Skin epidermis (tissue), 12 donors: ENCODE measurements around the gene FNDC3A.

ENCODE experiments used
- H3K27ac ChIP-seq, 21 experiments: fragments of 200-600 bp; sonication (generic) in 11 of 21; one replicate each; pipeline ENCODE4 v1.5.0; 2020; ENCODE audit warnings: mild to moderate bottlenecking in 3 of 21, inconsistent platforms in 2 of 21, moderate library complexity in 2 of 21
- H3K4me3 ChIP-seq, 7 experiments: fragments of 200-600 bp; sonication (generic) in 2 of 7; one replicate each; pipeline ENCODE4 v1.5.0; 2020; ENCODE audit warnings: inconsistent platforms in 2 of 7, mild to moderate bottlenecking in 2 of 7, moderate library complexity in 1 of 7

The FNDC3A gene

GRCh38 chr13:48975856-48976575 lies at the start of gene FNDC3A:
TSS of gene FNDC3A (plus strand) at chr13:48975912. CDS start at chr13:49006191, 30,279 bp downstream.
- H3K4me3 ChIP-seq, result peak within 1 kb of the TSS; percentile 74 to 98 (median 87)
- H3K27ac ChIP-seq, result peak within 1 kb of the TSS; percentile 77 to 99 (median 97)

- Histone ChIP-seq H3K4me3 (no peak overlapping the region), H3K27ac (no peak overlapping the region)
Measured at GRCh38 chr13:48928757-48929430, 46.8 kb upstream of the FNDC3A start.

GRCh38 chr13:48930918-48931317 lies 44.8 kb upstream of the FNDC3A start:
- H3K4me3 ChIP-seq, result no peak overlapping the region
- no peak overlapping the region for H3K27ac ChIP-seq

GRCh38 chr13:48938308-48938943 lies 37.3 kb upstream of the FNDC3A start:
- no peak overlapping the region for H3K27ac ChIP-seq
- H3K4me3 ChIP-seq, result no peak overlapping the region

- Histone ChIP-seq H3K27ac (no peak overlapping the region), H3K4me3 (no peak overlapping the region)
Measured at GRCh38 chr13:48939728-48940127, 36.0 kb upstream of the FNDC3A start.

- H3K27ac ChIP-seq, result no peak overlapping the region
- no peak overlapping the region for H3K4me3 ChIP-seq
Measured at GRCh38 chr13:48942131-48942530, 33.6 kb upstream of the FNDC3A start.

- Histone ChIP-seq H3K27ac (no peak overlapping the region), H3K4me3 (no peak overlapping the region)
Measured at GRCh38 chr13:48944221-48944620, 31.5 kb upstream of the FNDC3A start.

GRCh38 chr13:48945626-48946025 lies 30.1 kb upstream of the FNDC3A start:
- no peak overlapping the region for H3K27ac ChIP-seq
- H3K4me3 ChIP-seq, result no peak overlapping the region

GRCh38 chr13:48946163-48946562 lies 29.5 kb upstream of the FNDC3A start:
- no peak overlapping the region for H3K27ac ChIP-seq

GRCh38 chr13:48949566-48950500 lies 25.9 kb upstream of the FNDC3A start:
- H3K4me3 ChIP-seq, result no peak overlapping the region
- H3K27ac ChIP-seq, result no peak overlapping the region

More at GRCh38 chr13:48946163-48946562, 29.5 kb upstream of the FNDC3A start:
- H3K4me3 ChIP-seq, result no peak overlapping the region

- no peak overlapping the region for H3K4me3 ChIP-seq
- no peak overlapping the region for H3K27ac ChIP-seq
Measured at GRCh38 chr13:48950501-48950875, 25.2 kb upstream of the FNDC3A start.

GRCh38 chr13:48954081-48954480 lies 21.6 kb upstream of the FNDC3A start:
- H3K4me3 ChIP-seq, result no peak overlapping the region
- no peak overlapping the region for H3K27ac ChIP-seq

GRCh38 chr13:48955536-48955935 lies 20.2 kb upstream of the FNDC3A start:
- no peak overlapping the region for H3K4me3 ChIP-seq
- H3K27ac ChIP-seq, result no peak overlapping the region

- Histone ChIP-seq H3K27ac (no peak overlapping the region), H3K4me3 (no peak overlapping the region)
Measured at GRCh38 chr13:48961379-48961778, 14.3 kb upstream of the FNDC3A start.

- no peak overlapping the region for H3K4me3 ChIP-seq
Measured at GRCh38 chr13:48962281-48962680, 13.4 kb upstream of the FNDC3A start.

GRCh38 chr13:48965736-48966135 lies 10.0 kb upstream of the FNDC3A start:
- Histone ChIP-seq H3K4me3 (no peak overlapping the region), H3K27ac (no peak overlapping the region)

More at GRCh38 chr13:48962281-48962680, 13.4 kb upstream of the FNDC3A start:
- H3K27ac ChIP-seq, result no peak overlapping the region

GRCh38 chr13:48969685-48970084 lies 6.0 kb upstream of the FNDC3A start:
- H3K27ac ChIP-seq, result no peak overlapping the region
- no peak overlapping the region for H3K4me3 ChIP-seq

GRCh38 chr13:48973845-48974431 lies 1.8 kb upstream of the FNDC3A start:
- no peak overlapping the region for H3K27ac ChIP-seq
- no peak overlapping the region for H3K4me3 ChIP-seq

GRCh38 chr13:48975101-48975855 lies 434 bp upstream of the FNDC3A start:
- Histone ChIP-seq H3K4me3 (peak overlapping the region; percentile 74 to 98 (median 87)), H3K27ac (peak overlapping the region; percentile 77 to 99 (median 97))
